Uterus (tissue), 4 donors: Measurements from ENCODE around the gene FBLN2. TPM values are rescaled to one million over a fixed set of nuclear protein-coding genes. Genes with fewer than 3 reads are reported as not detected.

Experiments
- DNase-seq, 2 donors: peaks; one replicate each; pipeline ENCODE4 v3.0.0-alpha.2; 2019 to 2020
- H3K27ac ChIP-seq, 2 donors: fragments of 200-600 bp; sonication (generic); 1 replicate in 1 of 2; 2 replicates in 1 of 2; pipeline ENCODE4 v1.5.1; 2016 to 2018
- H3K27me3 ChIP-seq, 2 donors: fragments of 200-600 bp; sonication (generic); one replicate each; pipeline ENCODE4 v1.5.1; 2018 to 2019; ENCODE audit warnings: control low read depth in 1 of 2
- H3K36me3 ChIP-seq, 2 donors: fragments of 200-600 bp; sonication (generic); one replicate each; pipeline ENCODE4 v1.5.1; 2019; ENCODE audit warnings: control low read depth in 1 of 2
- H3K4me1 ChIP-seq, 2 donors: fragments of 200-600 bp; sonication (generic); one replicate each; pipeline ENCODE4 v1.5.1; 2018 to 2019; ENCODE audit warnings: control low read depth in 1 of 2
- H3K4me3 ChIP-seq, 2 donors: fragments of 200-600 bp; sonication (generic); 1 replicate in 1 of 2; 2 replicates in 1 of 2; pipeline ENCODE4 v1.5.1; 2018 to 2019; ENCODE audit warnings: mild to moderate bottlenecking in 1 of 2
- H3K9me3 ChIP-seq, 2 donors: fragments of 200-600 bp; sonication (generic); one replicate each; pipeline ENCODE4 v1.5.1; 2019; ENCODE audit warnings: control low read depth in 1 of 2
- CTCF ChIP-seq, 4 experiments: fragments of 200-600 bp in 2 of 4; fragments of 450-650 bp in 2 of 4; sonication (generic) in 2 of 4; IDR thresholded peaks; one replicate each; pipeline ENCODE4 v1.5.1; 2016 to 2019; ENCODE audit warnings: antibody characterized with exemption in 4 of 4, mild to moderate bottlenecking in 2 of 4, moderate library complexity in 1 of 4
- POLR2A ChIP-seq, 2 donors: fragments of 450-650 bp; IDR thresholded peaks; one replicate each; pipeline ENCODE4 v1.6.1; 2016; ENCODE audit warnings: antibody characterized with exemption in 2 of 2, mild to moderate bottlenecking in 1 of 2, moderate library complexity in 1 of 2
- intact Hi-C: fragments of 100-400 bp; cut with DNase I; formaldehyde crosslinking; loops from one replicate; pipeline ENCODE4 v1.15.1; 2023; ENCODE audit warnings: low total_unique reads
- total RNA-seq, 4 donors: library from RNA; depleted of rRNA in 3 of 4; stranded (reverse); fragments of >200 nt in 3 of 4; gene quantifications; one replicate each; pipeline versions ENCODE4 v1.1.0 to v1.2.4, GENCODE V29; 2014 to 2023
- donor health status: DM: yes; HTN: yes; CAD: no.

The FBLN2 gene
- total RNA-seq, 4 donors from 2014 or later, result 39.2 to 217 (median 48.6) TPM

- H3K9me3 ChIP-seq, result no peaks in the 10 kb centered on the region
- DNase-seq, result no peak
- no peaks in the 10 kb centered on the region for H3K4me1 ChIP-seq
- intact Hi-C loops, result no loop called here
- H3K27me3 ChIP-seq, result no peaks in the 10 kb centered on the region
- no peak overlapping the region for H3K4me3 ChIP-seq
- TF ChIP-seq POLR2A (IDR thresholded peaks at IDR 0.05), result no peak
- TF ChIP-seq CTCF (IDR thresholded peaks at IDR 0.05), result no peak
- no peaks in the 10 kb centered on the region for H3K36me3 ChIP-seq
- no peak overlapping the region for H3K27ac ChIP-seq
Observed at GRCh38 chr3:13501958-13502790, 46.8 kb upstream of the FBLN2 start.

DNA sequence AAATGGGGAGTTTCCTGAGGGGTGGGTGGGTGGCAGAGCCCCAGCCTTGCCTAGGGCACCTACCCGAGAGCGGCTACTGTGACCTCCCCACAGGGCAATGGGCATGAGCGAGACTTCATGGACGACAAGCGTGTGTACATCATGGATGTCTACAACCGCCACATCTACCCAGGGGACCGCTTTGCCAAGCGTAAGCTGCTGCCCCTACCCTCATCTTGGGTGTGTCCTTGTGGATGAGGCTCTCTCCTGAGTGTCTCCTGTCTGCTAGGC is 46.2 kb upstream of the FBLN2 start:
- intact Hi-C loops, result no loop called here
- H3K27me3 ChIP-seq, result no peaks in the 10 kb centered on the region
- no peak for TF ChIP-seq POLR2A (IDR thresholded peaks at IDR 0.05)
- no peak for TF ChIP-seq CTCF (IDR thresholded peaks at IDR 0.05)
- H3K9me3 ChIP-seq, result no peaks in the 10 kb centered on the region
- H3K36me3 ChIP-seq, result no peaks in the 10 kb centered on the region
- H3K4me1 ChIP-seq, result no peaks in the 10 kb centered on the region
- H3K4me3 ChIP-seq, result no peak overlapping the region
- no peak for DNase-seq
- no peak overlapping the region for H3K27ac ChIP-seq

GRCh38 chr3:13504161-13504831 is 44.6 kb upstream of the FBLN2 start:
- H3K27ac ChIP-seq, result no peak overlapping the region
- H3K4me3 ChIP-seq, result no peak overlapping the region
- H3K4me1 ChIP-seq, result no peaks in the 10 kb centered on the region
- intact Hi-C loops, result no loop called here
- no peak for TF ChIP-seq POLR2A (IDR thresholded peaks at IDR 0.05)
- no peak for TF ChIP-seq CTCF (IDR thresholded peaks at IDR 0.05)
- no peaks in the 10 kb centered on the region for H3K9me3 ChIP-seq
- H3K36me3 ChIP-seq, result no peaks in the 10 kb centered on the region
- DNase-seq, result no peak
- H3K27me3 ChIP-seq, result no peaks in the 10 kb centered on the region

- DNase-seq, result no peak
- Histone ChIP-seq H3K27ac (no peak overlapping the region), H3K9me3 (no peaks in the 10 kb centered on the region), H3K27me3 (no peaks in the 10 kb centered on the region), H3K4me3 (no peak overlapping the region), H3K36me3 (no peaks in the 10 kb centered on the region), H3K4me1 (no peaks in the 10 kb centered on the region)
- intact Hi-C loops, result no loop called here
- TF ChIP-seq CTCF (IDR thresholded peaks at IDR 0.05), result no peak
- TF ChIP-seq POLR2A (IDR thresholded peaks at IDR 0.05), result no peak
Observed at GRCh38 chr3:13505147-13506130, 43.5 kb upstream of the FBLN2 start.
